Measurements from ENCODE around the gene BTBD16.

The BTBD16 gene

GRCh38 chr10:122245897-122246296 lies 25.2 kb upstream of the BTBD16 start:
- DNase-seq (ENCODE audit: low read depth): no peak
- no peak overlapping the region for H3K4me3 ChIP-seq (ENCODE audit: low read length)
- no peak for TF ChIP-seq CTCF (IDR thresholded peaks at IDR 0.05; ENCODE audit: insufficient read depth, low read depth, low read length, missing control alignments)

GRCh38 chr10:122246830-122247520 lies 24.1 kb upstream of the BTBD16 start:
- TF ChIP-seq CTCF (IDR thresholded peaks at IDR 0.05; ENCODE audit: insufficient read depth, low read depth, low read length, missing control alignments): no peak
- DNase-seq (ENCODE audit: low read depth): no peak
- H3K4me3 ChIP-seq (ENCODE audit: low read length): no peak overlapping the region

GRCh38 chr10:122248356-122249302 lies 22.5 kb upstream of the BTBD16 start:
- no peak for DNase-seq (ENCODE audit: low read depth)
- no peak for TF ChIP-seq CTCF (IDR thresholded peaks at IDR 0.05; ENCODE audit: insufficient read depth, low read depth, low read length, missing control alignments)
- no peak overlapping the region for H3K4me3 ChIP-seq (ENCODE audit: low read length)

GRCh38 chr10:122249303-122249850 lies 21.7 kb upstream of the BTBD16 start:
- no peak for DNase-seq (ENCODE audit: low read depth)
- H3K4me3 ChIP-seq (ENCODE audit: low read length): no peak overlapping the region
- TF ChIP-seq CTCF (IDR thresholded peaks at IDR 0.05; ENCODE audit: insufficient read depth, low read depth, low read length, missing control alignments): no peak

- no peak overlapping the region for H3K4me3 ChIP-seq (ENCODE audit: low read length)
- no peak for TF ChIP-seq CTCF (IDR thresholded peaks at IDR 0.05; ENCODE audit: insufficient read depth, low read depth, low read length, missing control alignments)
- DNase-seq (ENCODE audit: low read depth): no peak
These were observed 20.9 kb upstream of the BTBD16 start for GRCh38 chr10:122249991-122250750.

- no peak for DNase-seq (ENCODE audit: low read depth)
- H3K4me3 ChIP-seq (ENCODE audit: low read length): no peak overlapping the region
- TF ChIP-seq CTCF (IDR thresholded peaks at IDR 0.05; ENCODE audit: insufficient read depth, low read depth, low read length, missing control alignments): no peak
These were observed 19.4 kb upstream of the BTBD16 start for GRCh38 chr10:122251459-122252255.
